ENCODE measurements around the gene GIGYF2. TPM values are rescaled to one million over a fixed set of nuclear protein-coding genes. Genes with fewer than 3 reads are reported as not detected.
A peak's percentile ranks its signal among the peaks of the same experiment; 100 is the strongest.

GIGYF2 gene
- total and polyA plus RNA-seq, 2 of the 13 experiments (the other 11 are each of a cell fraction or from before 2014, with no cell fraction given), result 44.9 to 73.5 TPM

GRCh38 chr2:232871835-232872736, 175.0 kb downstream of the GIGYF2 start (continued):
- TF ChIP-seq ZNF414 (CRISPR knock-in tag; IDR thresholded peaks at IDR 0.05), result no peak
- no peak for TF ChIP-seq ZNF670 (CRISPR knock-in tag; IDR thresholded peaks at IDR 0.05; ENCODE audit: borderline replicate concordance)
- no peak for TF ChIP-seq GPN1 (CRISPR knock-in tag; IDR thresholded peaks at IDR 0.05; ENCODE audit: borderline replicate concordance)
- TF ChIP-seq ZNF720 (CRISPR knock-in tag; IDR thresholded peaks at IDR 0.05), result no peak
- peak; percentile 57 for TF ChIP-seq TAF15 (IDR thresholded peaks at IDR 0.05; ENCODE audit: low read depth, low read length, poor library complexity, severe bottlenecking)
- peak; percentile 12; the same call in 1 of the 2 replicates for TF ChIP-seq SOX13 (IDR thresholded peaks at IDR 0.05)
- peak in 1 of 2 experiments; percentile 78; a peak in 2 of 4 replicates for TF ChIP-seq SOX13 (CRISPR knock-in tag; conservative IDR thresholded peaks at IDR 0.05 in 1 of 2, IDR thresholded peaks at IDR 0.05 in 1 of 2)
- no peak for TF ChIP-seq AKNA (CRISPR knock-in tag; IDR thresholded peaks at IDR 0.05; ENCODE audit: borderline replicate concordance)
- no peak for TF ChIP-seq KDM3A (CRISPR knock-in tag; IDR thresholded peaks at IDR 0.05; ENCODE audit: low read depth)
- peak; percentile 46; the same call in 1 of the 2 replicates for TF ChIP-seq HNF4G (IDR thresholded peaks at IDR 0.05; ENCODE audit: borderline replicate concordance, low read depth, low read length)
- TF ChIP-seq HNF4G (CRISPR knock-in tag; IDR thresholded peaks at IDR 0.05; ENCODE audit: borderline replicate concordance, low read depth), result peak; percentile 72; the same call in 1 of the 2 replicates
- TF ChIP-seq MTA1 (CRISPR knock-in tag; IDR thresholded peaks at IDR 0.05; ENCODE audit: borderline replicate concordance), result peak; percentile 91; the same call in 1 of the 2 replicates
- no peak for TF ChIP-seq CSRNP2 (CRISPR knock-in tag; conservative IDR thresholded peaks at IDR 0.05; ENCODE audit: low read depth)
- TF ChIP-seq SRSF9 (IDR thresholded peaks at IDR 0.05; ENCODE audit: borderline replicate concordance, insufficient read depth, low read depth, low read length, poor library complexity, severe bottlenecking), result no peak
- TF ChIP-seq GLMP (CRISPR knock-in tag; IDR thresholded peaks at IDR 0.05; ENCODE audit: borderline replicate concordance), result no peak
- no peak for TF ChIP-seq E2F1 (CRISPR knock-in tag; IDR thresholded peaks at IDR 0.05)
- TF ChIP-seq MIER3 (CRISPR knock-in tag; IDR thresholded peaks at IDR 0.05; ENCODE audit: borderline replicate concordance), result no peak; the same call in 1 of the 2 replicates
